Body of pancreas (tissue), 4 donors: ENCODE data around the gene GOT1. TPM values are rescaled to one million over a fixed set of nuclear protein-coding genes. Genes with fewer than 3 reads are reported as not detected.

Experiments
- ATAC-seq: fragments of 150-250 bp; one replicate; pipeline ENCODE4 v1.9.1; 2016
- DNase-seq, 4 donors: peaks; one replicate each; pipeline ENCODE4 v3.0.0-alpha.2; 2019
- H3K27ac ChIP-seq, 4 donors: fragments of 200-600 bp; sonication (generic); 1 replicate in 3 of 4; 2 replicates in 1 of 4; pipeline versions ENCODE4 v1.5.1 to v1.6.1; 2016 to 2019; ENCODE audit warnings: mild to moderate bottlenecking in 1 of 4, mixed read lengths in 1 of 4, moderate library complexity in 1 of 4
- H3K27me3 ChIP-seq, 2 donors: fragments of 200-600 bp; sonication (generic); one replicate each; pipeline ENCODE4 v1.6.0; 2016; ENCODE audit warnings: mild to moderate bottlenecking in 1 of 2
- H3K36me3 ChIP-seq, 2 donors: fragments of 200-600 bp; sonication (generic); replicated peaks in 1 of 2; 2 replicates each; pipeline ENCODE4 v1.5.1; 2016; ENCODE audit warnings: low read depth in 2 of 2; ENCODE audit not compliant: insufficient read depth in 1 of 2
- H3K4me1 ChIP-seq: fragments of 200-600 bp; sonication (generic); one replicate; pipeline ENCODE4 v1.6.0; 2016
- H3K4me3 ChIP-seq, 2 donors: fragments of 200-600 bp; sonication (generic); 1 replicate in 1 of 2; 2 replicates in 1 of 2; pipeline ENCODE4 v1.5.1; 2016 to 2019
- H3K9me3 ChIP-seq, 3 donors: fragments of 200-600 bp; sonication (generic); 1 replicate in 2 of 3; 2 replicates in 1 of 3; pipeline ENCODE4 v1.5.1; 2016
- CTCF ChIP-seq, 7 experiments: fragments of 450-650 bp in 4 of 7; fragments of 200-600 bp in 3 of 7; sonication (generic) in 3 of 7; IDR thresholded peaks; one replicate each; pipeline ENCODE4 v1.5.1; 2016 to 2019; ENCODE audit warnings: antibody characterized with exemption in 7 of 7
- POLR2A ChIP-seq, 3 donors: fragments of 450-650 bp; IDR thresholded peaks; one replicate each; pipeline ENCODE4 v1.6.1; 2016; ENCODE audit warnings: antibody characterized with exemption in 3 of 3, mild to moderate bottlenecking in 2 of 3
- WGBS, 2 donors: methylation state at CpG; one replicate each; pipeline ENCODE4 v1.1.5; 2017; 5-methylcytosine and 5-hydroxymethylcytosine counted together
- intact Hi-C: fragments of 100-400 bp; cut with DNase I; formaldehyde crosslinking; loops from one replicate; pipeline ENCODE4 v1.15.1; 2023
- total RNA-seq, 2 donors: library from RNA; depleted of rRNA; stranded (reverse); fragments of >200 nt; gene quantifications; one replicate each; pipeline ENCODE4 v1.1.0, GENCODE V29; 2016

Gene GOT1
- total RNA-seq, 2 donors from 2014 or later, result 7.3 to 14.8 TPM

- ATAC-seq, result no peak
- WGBS, 2 donors, result 85 to 92% methylated on average over 2 of the region's 2 CpGs
- Histone ChIP-seq H3K27me3 (no peaks in the 10 kb centered on the region), H3K4me3 (no peak overlapping the region), H3K36me3 (peaks cover 0 to 2% of the 10 kb centered on the region in 2 donors), H3K4me1 (peaks cover 18% of the 10 kb centered on the region), H3K27ac (no peak overlapping the region), H3K9me3 (no peaks in the 10 kb centered on the region)
- DNase-seq, result no peak
- intact Hi-C loops, result loop anchor here (5.0 kb wide), 1 partner anchor 173 kb away; no protein-coding TSS in a partner anchor
- TF ChIP-seq CTCF (IDR thresholded peaks at IDR 0.05) (no peak), POLR2A (IDR thresholded peaks at IDR 0.05) (no peak)
Measured at GRCh38 chr10:99438890-99439289, 8.5 kb upstream of the GOT1 start.

GRCh38 chr10:99435986-99436638 is 5.7 kb upstream of the GOT1 start:
- no peaks in the 10 kb centered on the region for H3K27me3 ChIP-seq
- intact Hi-C loops, result loop anchor here (5.0 kb wide), 1 partner anchor 176 kb away; no protein-coding TSS in a partner anchor
- no peak for TF ChIP-seq POLR2A (IDR thresholded peaks at IDR 0.05)
- peak; percentile 16 to 64 (median 48) for TF ChIP-seq CTCF (IDR thresholded peaks at IDR 0.05)
- no peak overlapping the region for H3K4me3 ChIP-seq
- no peak overlapping the region for H3K27ac ChIP-seq
- H3K9me3 ChIP-seq, result no peaks in the 10 kb centered on the region
- peaks cover 43% of the 10 kb centered on the region for H3K4me1 ChIP-seq
- no peaks in the 10 kb centered on the region for H3K36me3 ChIP-seq
- 24 to 25% methylated on average over 5 of the region's 5 CpGs for WGBS, 2 donors
- DNase-seq (no peak), ATAC-seq (peak; percentile 56)

GRCh38 chr10:99433378-99434020 is 3.1 kb upstream of the GOT1 start:
- no peak for DNase-seq
- no peak overlapping the region for H3K4me3 ChIP-seq
- ATAC-seq, result no peak
- H3K36me3 ChIP-seq, result no peaks in the 10 kb centered on the region
- no peaks in the 10 kb centered on the region for H3K9me3 ChIP-seq
- intact Hi-C loops, result no loop called here
- no peaks in the 10 kb centered on the region for H3K27me3 ChIP-seq
- 3 to 17% methylated on average over 1 of the region's 1 CpG for WGBS, 2 donors
- H3K27ac ChIP-seq, result no peak overlapping the region
- TF ChIP-seq POLR2A (IDR thresholded peaks at IDR 0.05) (no peak), CTCF (IDR thresholded peaks at IDR 0.05) (peak in 4 of 7 experiments; percentile 17 to 31 (median 24))
- peaks cover 58% of the 10 kb centered on the region for H3K4me1 ChIP-seq

- Histone ChIP-seq H3K27me3 (no peaks in the 10 kb centered on the region), H3K4me1 (peaks cover 64% of the 10 kb centered on the region), H3K36me3 (no peaks in the 10 kb centered on the region), H3K4me3 (no peak overlapping the region), H3K9me3 (no peaks in the 10 kb centered on the region), H3K27ac (no peak overlapping the region)
- WGBS, 2 donors, result 36 to 37% methylated on average over 6 of the region's 6 CpGs
- DNase-seq (no peak), ATAC-seq (no peak)
- TF ChIP-seq POLR2A (IDR thresholded peaks at IDR 0.05), result no peak
- TF ChIP-seq CTCF (IDR thresholded peaks at IDR 0.05), result no peak
- intact Hi-C loops, result no loop called here
Measured at GRCh38 chr10:99432881-99433280, 2.5 kb upstream of the GOT1 start.
